Measurements from ENCODE around the gene ZFYVE1.
"Not testable (repeated sequence)": the region's sequence is repeated elsewhere in the genome, so short reads cannot be mapped to it uniquely, and the experiment has no call there.

Gene ZFYVE1

DNA sequence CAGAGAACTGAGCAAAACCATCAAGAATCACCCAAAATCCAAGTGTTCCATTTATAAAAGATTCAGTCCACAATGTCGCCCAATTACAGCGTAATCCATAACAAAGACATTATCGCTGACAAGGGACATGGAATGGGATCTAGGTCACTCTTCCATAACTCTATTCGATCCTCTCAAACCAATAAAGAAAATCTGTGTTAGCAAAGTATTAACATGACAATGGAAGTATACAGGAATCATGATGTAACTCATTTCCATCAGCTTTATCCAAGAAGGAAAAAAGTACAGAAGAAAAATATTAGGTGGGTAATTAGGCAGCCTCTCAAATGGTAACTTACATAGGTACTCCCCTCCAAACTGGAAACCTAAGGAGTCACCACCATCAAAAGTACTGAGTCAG, 4.9 kb downstream of the ZFYVE1 start:
- in situ Hi-C loops (cut with HindIII; ENCODE audit: low sequenced_read_pairs) = no loop called here

GRCh38 chr14:73016011-73016410, 10.9 kb downstream of the ZFYVE1 start:
- DNase-seq (ENCODE audit: low read depth); in situ Hi-C loops (cut with HindIII; ENCODE audit: low sequenced_read_pairs); H3K4me3 ChIP-seq (ENCODE audit: low read depth, low read length): not testable (repeated sequence)

More for the DNA sequence above, 4.9 kb downstream of the ZFYVE1 start:
- no peak for DNase-seq (ENCODE audit: low read depth)
- H3K4me3 ChIP-seq (ENCODE audit: low read depth, low read length) = no peak overlapping the region
- TF ChIP-seq, protein P1, sequence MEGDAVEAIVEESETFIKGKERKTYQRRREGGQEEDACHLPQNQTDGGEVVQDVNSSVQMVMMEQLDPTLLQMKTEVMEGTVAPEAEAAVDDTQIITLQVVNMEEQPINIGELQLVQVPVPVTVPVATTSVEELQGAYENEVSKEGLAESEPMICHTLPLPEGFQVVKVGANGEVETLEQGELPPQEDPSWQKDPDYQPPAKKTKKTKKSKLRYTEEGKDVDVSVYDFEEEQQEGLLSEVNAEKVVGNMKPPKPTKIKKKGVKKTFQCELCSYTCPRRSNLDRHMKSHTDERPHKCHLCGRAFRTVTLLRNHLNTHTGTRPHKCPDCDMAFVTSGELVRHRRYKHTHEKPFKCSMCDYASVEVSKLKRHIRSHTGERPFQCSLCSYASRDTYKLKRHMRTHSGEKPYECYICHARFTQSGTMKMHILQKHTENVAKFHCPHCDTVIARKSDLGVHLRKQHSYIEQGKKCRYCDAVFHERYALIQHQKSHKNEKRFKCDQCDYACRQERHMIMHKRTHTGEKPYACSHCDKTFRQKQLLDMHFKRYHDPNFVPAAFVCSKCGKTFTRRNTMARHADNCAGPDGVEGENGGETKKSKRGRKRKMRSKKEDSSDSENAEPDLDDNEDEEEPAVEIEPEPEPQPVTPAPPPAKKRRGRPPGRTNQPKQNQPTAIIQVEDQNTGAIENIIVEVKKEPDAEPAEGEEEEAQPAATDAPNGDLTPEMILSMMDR (IDR thresholded peaks at IDR 0.05; ENCODE audit: low read depth, low read length, missing control alignments) = no peak

GRCh38 chr14:73015552-73015951, 11.4 kb downstream of the ZFYVE1 start:
- in situ Hi-C loops (cut with HindIII; ENCODE audit: low sequenced_read_pairs); H3K4me3 ChIP-seq (ENCODE audit: low read depth, low read length); DNase-seq (ENCODE audit: low read depth): not testable (repeated sequence)

- TF ChIP-seq, protein P1 (IDR thresholded peaks at IDR 0.05; ENCODE audit: low read depth, low read length, missing control alignments) = no peak
Measured at GRCh38 chr14:73014105-73014504, 12.8 kb downstream of the ZFYVE1 start.

GRCh38 chr14:73011189-73011588, 15.7 kb downstream of the ZFYVE1 start:
- in situ Hi-C loops (cut with HindIII; ENCODE audit: low sequenced_read_pairs); DNase-seq (ENCODE audit: low read depth); H3K4me3 ChIP-seq (ENCODE audit: low read depth, low read length): not testable (repeated sequence)

More at GRCh38 chr14:73014105-73014504, 12.8 kb downstream of the ZFYVE1 start:
- DNase-seq (ENCODE audit: low read depth) = peak; percentile 20
- no peak overlapping the region for H3K4me3 ChIP-seq (ENCODE audit: low read depth, low read length)
- in situ Hi-C loops (cut with HindIII; ENCODE audit: low sequenced_read_pairs) = no loop called here

DNA sequence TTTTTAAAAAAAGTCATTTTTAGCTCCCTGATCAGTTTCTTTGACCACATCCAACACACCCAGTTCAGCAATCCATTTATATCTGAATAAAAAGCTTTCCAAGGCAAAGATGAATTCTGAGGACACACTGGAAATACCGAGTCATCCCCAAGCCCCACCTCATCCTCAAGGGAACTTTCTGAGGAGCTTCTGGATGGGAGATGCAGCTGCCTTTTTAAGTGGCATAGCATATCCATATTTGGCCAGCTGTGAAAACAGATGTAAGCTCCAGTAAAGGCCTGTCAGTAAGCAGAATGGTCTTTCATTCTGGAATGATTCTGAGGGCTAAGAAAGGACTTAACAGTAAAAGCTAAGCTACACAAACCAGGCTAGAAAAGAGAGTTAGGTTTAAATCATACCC, 18.4 kb downstream of the ZFYVE1 start:
- TF ChIP-seq, protein P1 (IDR thresholded peaks at IDR 0.05; ENCODE audit: low read depth, low read length, missing control alignments) = no peak
- in situ Hi-C loops (cut with HindIII; ENCODE audit: low sequenced_read_pairs) = no loop called here
- peak; percentile 4 for DNase-seq (ENCODE audit: low read depth)
- H3K4me3 ChIP-seq (ENCODE audit: low read depth, low read length) = no peak overlapping the region

DNA sequence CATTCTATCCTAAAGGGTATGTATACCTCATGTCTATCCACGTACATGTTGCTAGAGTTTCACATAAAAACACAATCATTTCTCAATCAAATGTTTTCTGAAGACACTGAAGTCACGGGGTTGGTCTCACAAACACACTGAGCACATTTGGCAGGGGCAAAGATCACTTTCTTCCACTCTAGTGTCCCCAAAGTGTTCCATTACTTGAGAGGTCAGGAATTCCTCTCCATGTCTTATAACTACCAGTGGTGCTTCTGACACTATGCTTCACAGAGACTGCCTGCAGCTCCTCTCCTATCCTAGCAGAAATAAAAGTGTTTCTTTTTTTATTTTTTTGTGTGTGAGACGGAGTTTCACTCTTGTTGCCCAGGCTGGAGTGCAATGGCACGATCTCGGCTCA, 19.1 kb downstream of the ZFYVE1 start:
- no peak for DNase-seq (ENCODE audit: low read depth)
- in situ Hi-C loops (cut with HindIII; ENCODE audit: low sequenced_read_pairs) = no loop called here
- no peak overlapping the region for H3K4me3 ChIP-seq (ENCODE audit: low read depth, low read length)
- TF ChIP-seq, protein P1 (IDR thresholded peaks at IDR 0.05; ENCODE audit: low read depth, low read length, missing control alignments) = no peak

DNA sequence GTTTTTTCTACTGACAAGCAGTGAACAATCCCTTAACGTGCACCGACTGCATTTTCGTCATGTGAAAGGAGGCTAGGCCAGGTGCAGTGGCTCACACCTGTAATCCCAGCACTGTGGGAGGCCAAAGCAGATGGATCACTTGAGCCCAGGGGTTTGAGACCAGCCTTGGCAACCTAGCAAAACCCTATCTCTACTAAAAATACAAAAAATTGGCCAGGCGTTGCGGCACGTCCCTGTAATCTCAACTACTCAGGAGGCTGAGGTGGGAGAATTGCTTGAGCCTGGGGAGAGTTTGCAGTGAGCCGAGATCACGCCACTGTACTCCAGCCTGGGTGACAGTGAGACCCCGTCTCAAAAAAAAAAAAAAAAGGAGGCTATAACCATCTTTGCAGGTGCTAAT, 22.3 kb downstream of the ZFYVE1 start:
- DNase-seq (ENCODE audit: low read depth); in situ Hi-C loops (cut with HindIII; ENCODE audit: low sequenced_read_pairs): not testable (repeated sequence)

GRCh38 chr14:73003681-73004080, 23.2 kb downstream of the ZFYVE1 start:
- DNase-seq (ENCODE audit: low read depth) = no peak

More for the DNA sequence above, 22.3 kb downstream of the ZFYVE1 start:
- not testable (repeated sequence) for H3K4me3 ChIP-seq (ENCODE audit: low read depth, low read length)

More at GRCh38 chr14:73003681-73004080, 23.2 kb downstream of the ZFYVE1 start:
- in situ Hi-C loops (cut with HindIII; ENCODE audit: low sequenced_read_pairs) = no loop called here
- TF ChIP-seq, protein P1 (IDR thresholded peaks at IDR 0.05; ENCODE audit: low read depth, low read length, missing control alignments) = no peak
- H3K4me3 ChIP-seq (ENCODE audit: low read depth, low read length) = no peak overlapping the region

Data from astrocyte of the cerebellum (primary cell).